ENCODE results near the gene EDEM2. TPM values are rescaled to one million over a fixed set of nuclear protein-coding genes. Genes with fewer than 3 reads are reported as not detected.

EDEM2 gene
- total and polyA plus RNA-seq, 2 of the 13 experiments (the other 11 are each of a cell fraction or from before 2014, with no cell fraction given), result 33.1 to 46.9 TPM

- TF ChIP-seq ZNF746 (CRISPR knock-in tag; IDR thresholded peaks at IDR 0.05), result no peak
- TF ChIP-seq PRDM15 (CRISPR knock-in tag; IDR thresholded peaks at IDR 0.05), result no peak
These were observed 27.5 kb upstream of the EDEM2 start (continued) for GRCh38 chr20:35174458-35175216.

GRCh38 chr20:35173576-35174192 is 26.5 kb upstream of the EDEM2 start:
- no peaks in the 10 kb centered on the region for H3K36me3 ChIP-seq (replicated peaks in 1 of 2; ENCODE audit: control insufficient read depth in 1 of 2, insufficient read depth in 2 of 2, low read length in 2 of 2)
- no peaks in the 10 kb centered on the region for H4K20me1 ChIP-seq (ENCODE audit: insufficient read depth, low read length)
- no TSS peak for BruUV-seq (replicated peaks)
- peak overlapping the region in 1 of 3 experiments; percentile 49; a peak in 1 of 6 replicates for H3K4me3 ChIP-seq (replicated peaks in 1 of 3; ENCODE audit: insufficient read depth in 1 of 3, low read depth in 2 of 3, low read length in 3 of 3)
- H3K9me3 ChIP-seq (ENCODE audit: low read length), result no peaks in the 10 kb centered on the region
- no peak overlapping the region for H3K27ac ChIP-seq (ENCODE audit: extremely low read length, insufficient read depth, low read length)
- no peak overlapping the region for H3K9ac ChIP-seq (ENCODE audit: insufficient read depth, low read depth, low read length)
- no peaks in the 10 kb centered on the region for H3K79me2 ChIP-seq (ENCODE audit: insufficient read depth, low read length)
- no peak for ATAC-seq
- no peaks in the 10 kb centered on the region; a peak in 1 of 5 replicates for H3K27me3 ChIP-seq (ENCODE audit: control insufficient read depth in 1 of 2, insufficient read depth in 2 of 2, low read length in 2 of 2)
- WGBS (ENCODE audit: low lambda C conversion rate), result 97% methylated on average over 12 of the region's 12 CpGs
- peak overlapping the region; percentile 63 for H3K4me2 ChIP-seq (ENCODE audit: low read depth, low read length)
- H3K4me1 ChIP-seq (ENCODE audit: insufficient read depth, low read length), result peaks cover 37% of the 10 kb centered on the region
- in situ Hi-C loops (cut with HindIII; ENCODE audit: extremely low pct_ligation_motif_present, low pct_unique_long_range_greater_than_20kb), result no loop called here
- intact Hi-C loops (cut with micrococcal nuclease; ENCODE audit: unreplicated experiment), result loop anchor here (2.0 kb wide), 1 partner anchor 27 kb away; the partner anchor contains the start of gene EDEM2
- FAIRE-seq, result no peak
- ChIA-PET CTCF (ENCODE audit: low intra/inter-chr PET ratio, low total read pairs) (no interaction called here), POLR2A (interaction anchor here (1.6 to 3.7 kb wide), 2 partner anchors 14 to 26 kb away, joined by 8 to 33 read pairs; partner anchors contain the start of gene EDEM2)
- no peak for DNase-seq (ENCODE audit: low spot score)
- no peak overlapping the region for H2AFZ ChIP-seq (ENCODE audit: low read length)
- TF ChIP-seq ZBTB8A (CRISPR knock-in tag; IDR thresholded peaks at IDR 0.05; ENCODE audit: borderline replicate concordance, low read depth) (no peak), FOSL1 (CRISPR knock-in tag; IDR thresholded peaks at IDR 0.05; ENCODE audit: borderline replicate concordance) (no peak), MYPOP (CRISPR knock-in tag; IDR thresholded peaks at IDR 0.05) (no peak; the same call in 1 of the 2 replicates), ZNF766 (CRISPR knock-in tag; IDR thresholded peaks at IDR 0.05; ENCODE audit: borderline replicate concordance) (no peak), MYC (CRISPR knock-in tag; IDR thresholded peaks at IDR 0.05; ENCODE audit: borderline replicate concordance) (no peak), ZNF180 (CRISPR knock-in tag; IDR thresholded peaks at IDR 0.05; ENCODE audit: borderline replicate concordance, low read depth) (no peak), MEIS1 (CRISPR knock-in tag; IDR thresholded peaks at IDR 0.05; ENCODE audit: borderline replicate concordance) (peak; percentile 1; the same call in 1 of the 2 replicates), ARNT (IDR thresholded peaks at IDR 0.05) (no peak), HNRNPUL1 (IDR thresholded peaks at IDR 0.05; ENCODE audit: low read depth, low read length) (no peak), KMT2B (CRISPR knock-in tag; IDR thresholded peaks at IDR 0.05) (no peak), ZNF18 (CRISPR knock-in tag; IDR thresholded peaks at IDR 0.05; ENCODE audit: insufficient replicate concordance) (no peak), ZNF737 (CRISPR knock-in tag; IDR thresholded peaks at IDR 0.05; ENCODE audit: borderline replicate concordance) (0 out of 2 replicates have a peak, but pooled peaks have one; percentile 48), ZNF660 (CRISPR knock-in tag; IDR thresholded peaks at IDR 0.05; ENCODE audit: borderline replicate concordance, low read depth) (no peak)

Measured in HepG2 (cell line).